ENCODE results near the gene ATG7.
"Not testable (repeated sequence)": the region's sequence is repeated elsewhere in the genome, so short reads cannot be mapped to it uniquely, and the experiment has no call there.

The ATG7 gene

GRCh38 chr3:11591391-11592282, 319.4 kb downstream of the ATG7 start:
- H3K4me1 ChIP-seq (ENCODE audit: insufficient read depth, low read length) = no peaks in the 10 kb centered on the region
- H3K27me3 ChIP-seq (ENCODE audit: insufficient read depth, low read length, poor library complexity) = no peaks in the 10 kb centered on the region
- no peak overlapping the region; the same call in 1 of the 2 replicates for H3K27ac ChIP-seq (ENCODE audit: low read length)
- H3K79me2 ChIP-seq (ENCODE audit: insufficient read depth, low read length) = peaks cover 94% of the 10 kb centered on the region
- H3K4me2 ChIP-seq (ENCODE audit: insufficient read depth, low read length) = no peak overlapping the region
- no peaks in the 10 kb centered on the region for H3K9me3 ChIP-seq (ENCODE audit: insufficient read depth, low read length, severe bottlenecking)
- no peak for ATAC-seq (ENCODE audit: insufficient read depth, low read depth)
- H4K20me1 ChIP-seq (ENCODE audit: insufficient read depth, low read length) = peaks cover 89% of the 10 kb centered on the region
- no peak for DNase-seq
- H3K4me3 ChIP-seq (ENCODE audit: low read depth in 1 of 2, low read length in 2 of 2) = no peak overlapping the region
- no peak for TF ChIP-seq CTCF (IDR thresholded peaks at IDR 0.05; ENCODE audit: borderline replicate concordance, extremely low read depth, low read length, poor library complexity, severe bottlenecking)
- TF ChIP-seq EZH2 (IDR thresholded peaks at IDR 0.05; ENCODE audit: borderline replicate concordance, low read depth, low read length, severe bottlenecking) = no peak
- no peak overlapping the region for H3K9ac ChIP-seq (ENCODE audit: low read depth, low read length)
- no peak overlapping the region for H2AFZ ChIP-seq (ENCODE audit: low read depth, low read length)
- peaks cover 79% of the 10 kb centered on the region for H3K36me3 ChIP-seq (ENCODE audit: insufficient read depth, low read length)

- H3K79me2 ChIP-seq (ENCODE audit: insufficient read depth, low read length) = peaks cover 94% of the 10 kb centered on the region
These were observed 320.5 kb downstream of the ATG7 start for GRCh38 chr3:11592445-11593298.

DNA sequence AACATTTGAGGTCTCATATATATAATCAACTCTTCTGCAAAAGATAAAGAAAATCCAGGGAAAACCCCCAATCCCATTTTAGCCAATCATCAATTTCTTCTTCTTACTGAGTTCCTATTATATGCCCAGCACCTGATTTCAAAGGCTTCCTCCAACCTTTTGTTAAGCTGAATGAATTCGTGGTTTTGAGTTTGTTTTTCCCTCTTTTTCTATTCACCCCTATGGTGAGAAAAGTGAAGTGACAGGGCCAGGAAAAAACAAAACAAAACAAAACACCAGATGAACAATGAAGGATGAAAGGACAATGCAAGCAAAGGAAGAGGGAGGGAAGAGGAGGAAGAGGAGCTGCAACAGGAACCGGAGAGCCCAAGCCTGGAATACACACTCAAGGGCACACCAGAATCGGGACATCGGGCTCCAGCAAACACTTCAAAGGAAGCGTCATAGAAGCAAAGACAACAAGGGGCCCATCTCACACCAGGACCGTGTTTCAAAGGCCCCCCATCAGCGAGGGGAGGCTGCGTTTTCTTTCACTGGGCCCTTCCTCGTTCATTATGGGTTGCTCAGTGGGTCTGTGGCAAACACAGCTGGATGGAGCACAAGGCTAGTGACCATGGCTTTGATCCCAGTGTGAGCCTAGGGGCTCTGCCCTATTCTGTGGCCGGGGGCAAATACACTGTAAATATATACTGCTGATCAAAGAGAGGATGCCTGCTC, 321.3 kb downstream of the ATG7 start:
- Histone ChIP-seq H2AFZ (ENCODE audit: low read depth, low read length) (no peak overlapping the region), H3K27ac (ENCODE audit: low read length) (no peak overlapping the region), H3K27me3 (ENCODE audit: insufficient read depth, low read length, poor library complexity) (no peaks in the 10 kb centered on the region), H3K9me3 (ENCODE audit: insufficient read depth, low read length, severe bottlenecking) (no peaks in the 10 kb centered on the region), H3K4me3 (ENCODE audit: low read depth in 1 of 2, low read length in 2 of 2) (no peak overlapping the region), H3K79me2 (ENCODE audit: insufficient read depth, low read length) (peaks cover 94% of the 10 kb centered on the region), H3K4me1 (ENCODE audit: insufficient read depth, low read length) (no peaks in the 10 kb centered on the region), H3K4me2 (ENCODE audit: insufficient read depth, low read length) (no peak overlapping the region), H3K36me3 (ENCODE audit: insufficient read depth, low read length) (peaks cover 86% of the 10 kb centered on the region), H3K9ac (ENCODE audit: low read depth, low read length) (no peak overlapping the region), H4K20me1 (ENCODE audit: insufficient read depth, low read length) (peaks cover 76% of the 10 kb centered on the region)
- ATAC-seq (ENCODE audit: insufficient read depth, low read depth) (no peak), DNase-seq (no peak)
- no peak for TF ChIP-seq EZH2 (IDR thresholded peaks at IDR 0.05; ENCODE audit: borderline replicate concordance, low read depth, low read length, severe bottlenecking)
- no peak for TF ChIP-seq CTCF (IDR thresholded peaks at IDR 0.05; ENCODE audit: borderline replicate concordance, extremely low read depth, low read length, poor library complexity, severe bottlenecking)

More at GRCh38 chr3:11592445-11593298, 320.5 kb downstream of the ATG7 start:
- no peak overlapping the region for H2AFZ ChIP-seq (ENCODE audit: low read depth, low read length)
- TF ChIP-seq EZH2 (IDR thresholded peaks at IDR 0.05; ENCODE audit: borderline replicate concordance, low read depth, low read length, severe bottlenecking) (no peak), CTCF (IDR thresholded peaks at IDR 0.05; ENCODE audit: borderline replicate concordance, extremely low read depth, low read length, poor library complexity, severe bottlenecking) (no peak)
- no peak overlapping the region for H3K9ac ChIP-seq (ENCODE audit: low read depth, low read length)
- H3K27me3 ChIP-seq (ENCODE audit: insufficient read depth, low read length, poor library complexity) = no peaks in the 10 kb centered on the region
- H3K9me3 ChIP-seq (ENCODE audit: insufficient read depth, low read length, severe bottlenecking) = no peaks in the 10 kb centered on the region
- ATAC-seq (ENCODE audit: insufficient read depth, low read depth) (no peak), DNase-seq (no peak)
- peaks cover 84% of the 10 kb centered on the region for H4K20me1 ChIP-seq (ENCODE audit: insufficient read depth, low read length)
- no peaks in the 10 kb centered on the region for H3K4me1 ChIP-seq (ENCODE audit: insufficient read depth, low read length)
- H3K27ac ChIP-seq (ENCODE audit: low read length) = no peak overlapping the region
- H3K36me3 ChIP-seq (ENCODE audit: insufficient read depth, low read length) = peaks cover 87% of the 10 kb centered on the region
- no peak overlapping the region for H3K4me3 ChIP-seq (ENCODE audit: low read depth in 1 of 2, low read length in 2 of 2)
- no peak overlapping the region for H3K4me2 ChIP-seq (ENCODE audit: insufficient read depth, low read length)

GRCh38 chr3:11595024-11595423, 322.8 kb downstream of the ATG7 start:
- not testable (repeated sequence) for H3K4me2 ChIP-seq (ENCODE audit: insufficient read depth, low read length); H3K9ac ChIP-seq (ENCODE audit: low read depth, low read length); H3K4me3 ChIP-seq (ENCODE audit: low read depth in 1 of 2, low read length in 2 of 2); H3K27ac ChIP-seq (ENCODE audit: low read length); DNase-seq; H3K9me3 ChIP-seq (ENCODE audit: insufficient read depth, low read length, severe bottlenecking); H3K4me1 ChIP-seq (ENCODE audit: insufficient read depth, low read length); H2AFZ ChIP-seq (ENCODE audit: low read depth, low read length); H3K27me3 ChIP-seq (ENCODE audit: insufficient read depth, low read length, poor library complexity); ATAC-seq (ENCODE audit: insufficient read depth, low read depth)
- Histone ChIP-seq H4K20me1 (ENCODE audit: insufficient read depth, low read length) (peaks cover 66% of the 10 kb centered on the region), H3K36me3 (ENCODE audit: insufficient read depth, low read length) (peaks cover 85% of the 10 kb centered on the region), H3K79me2 (ENCODE audit: insufficient read depth, low read length) (peaks cover 93% of the 10 kb centered on the region)
